ENCODE measurements around the gene C3. TPM values are rescaled to one million over a fixed set of nuclear protein-coding genes. Genes with fewer than 3 reads are reported as not detected.

Gene C3
- total RNA-seq, 1 donor from 2014 or later: 8.2 TPM

DNA sequence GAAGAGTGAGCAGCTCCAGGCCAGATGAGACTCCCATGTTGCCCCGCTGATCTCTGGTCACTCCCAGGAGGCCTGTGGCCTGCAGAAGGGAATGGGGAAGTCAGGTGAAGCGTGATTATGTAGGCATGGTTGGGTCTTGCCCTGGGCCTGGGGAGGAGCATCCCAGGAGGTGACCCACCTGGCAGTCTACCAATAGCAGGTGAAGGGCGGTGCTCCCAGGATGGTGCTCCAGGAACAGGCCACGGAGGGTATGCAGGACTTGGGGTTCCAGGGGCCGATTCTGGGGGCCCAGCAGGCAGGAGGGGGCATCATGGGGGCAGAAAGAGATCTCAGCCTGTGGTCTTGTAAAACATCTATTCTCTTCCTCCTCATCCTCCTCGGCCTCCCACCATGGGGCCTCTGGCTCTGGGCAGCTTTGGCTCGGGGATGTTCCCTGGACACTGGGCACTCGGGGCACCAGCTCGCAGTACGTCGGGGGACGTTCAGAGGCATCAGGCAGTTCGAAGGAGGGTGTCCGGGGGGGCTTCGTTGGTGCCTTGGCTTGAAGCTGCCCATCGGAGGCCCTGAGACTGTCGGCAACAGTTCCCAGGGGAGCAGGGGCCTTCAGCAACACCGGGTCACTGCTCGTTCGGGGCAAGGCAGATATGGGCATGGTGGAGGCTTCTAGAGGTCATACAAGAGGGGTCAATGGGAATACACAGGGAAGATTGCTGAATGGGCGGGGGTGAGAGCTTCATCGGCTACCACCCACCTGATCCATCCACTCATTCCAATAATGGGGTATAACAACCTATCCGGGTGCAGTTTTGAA, 34.4 kb upstream of the C3 start:
- TF ChIP-seq, protein P1, sequence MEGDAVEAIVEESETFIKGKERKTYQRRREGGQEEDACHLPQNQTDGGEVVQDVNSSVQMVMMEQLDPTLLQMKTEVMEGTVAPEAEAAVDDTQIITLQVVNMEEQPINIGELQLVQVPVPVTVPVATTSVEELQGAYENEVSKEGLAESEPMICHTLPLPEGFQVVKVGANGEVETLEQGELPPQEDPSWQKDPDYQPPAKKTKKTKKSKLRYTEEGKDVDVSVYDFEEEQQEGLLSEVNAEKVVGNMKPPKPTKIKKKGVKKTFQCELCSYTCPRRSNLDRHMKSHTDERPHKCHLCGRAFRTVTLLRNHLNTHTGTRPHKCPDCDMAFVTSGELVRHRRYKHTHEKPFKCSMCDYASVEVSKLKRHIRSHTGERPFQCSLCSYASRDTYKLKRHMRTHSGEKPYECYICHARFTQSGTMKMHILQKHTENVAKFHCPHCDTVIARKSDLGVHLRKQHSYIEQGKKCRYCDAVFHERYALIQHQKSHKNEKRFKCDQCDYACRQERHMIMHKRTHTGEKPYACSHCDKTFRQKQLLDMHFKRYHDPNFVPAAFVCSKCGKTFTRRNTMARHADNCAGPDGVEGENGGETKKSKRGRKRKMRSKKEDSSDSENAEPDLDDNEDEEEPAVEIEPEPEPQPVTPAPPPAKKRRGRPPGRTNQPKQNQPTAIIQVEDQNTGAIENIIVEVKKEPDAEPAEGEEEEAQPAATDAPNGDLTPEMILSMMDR (conservative IDR thresholded peaks at IDR 0.05): no peak
- Mint-ChIP-seq H3K27me3 (no peaks in the 10 kb centered on the region), H3K27ac (peak overlapping the region; percentile 11), H3K4me3 (no peak overlapping the region), H3K4me1 (ENCODE audit: unreplicated experiment) (peaks cover 4% of the 10 kb centered on the region), H3K9me3 (no peaks in the 10 kb centered on the region), H3K36me3 (peaks cover 4% of the 10 kb centered on the region)
- DNase-seq (ENCODE audit: extremely low spot score, unreplicated experiment): no peak

DNA sequence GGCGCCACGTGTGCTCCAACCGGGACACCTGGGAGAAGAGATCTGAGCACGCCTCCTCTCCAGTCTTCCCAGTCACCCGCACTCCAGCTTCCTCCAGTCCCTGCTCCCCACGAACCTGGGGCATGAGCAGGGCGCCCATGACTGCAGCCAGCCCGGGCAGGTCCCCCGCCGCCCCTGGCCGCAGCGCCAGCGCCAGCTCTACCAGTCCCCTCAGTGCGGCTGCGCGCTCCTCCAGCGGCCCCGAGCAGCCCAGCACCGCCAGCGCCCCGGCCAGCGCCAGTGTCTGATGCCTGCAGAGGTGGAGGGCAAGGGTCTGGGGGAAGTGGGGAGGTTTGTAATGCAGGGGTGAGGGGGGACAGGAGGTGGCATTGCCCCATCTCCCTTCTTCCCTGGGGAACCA, 33.7 kb upstream of the C3 start:
- Mint-ChIP-seq H3K36me3 (peaks cover 11% of the 10 kb centered on the region), H3K4me3 (no peak overlapping the region)
- TF ChIP-seq, protein P1 (conservative IDR thresholded peaks at IDR 0.05): no peak

DNA sequence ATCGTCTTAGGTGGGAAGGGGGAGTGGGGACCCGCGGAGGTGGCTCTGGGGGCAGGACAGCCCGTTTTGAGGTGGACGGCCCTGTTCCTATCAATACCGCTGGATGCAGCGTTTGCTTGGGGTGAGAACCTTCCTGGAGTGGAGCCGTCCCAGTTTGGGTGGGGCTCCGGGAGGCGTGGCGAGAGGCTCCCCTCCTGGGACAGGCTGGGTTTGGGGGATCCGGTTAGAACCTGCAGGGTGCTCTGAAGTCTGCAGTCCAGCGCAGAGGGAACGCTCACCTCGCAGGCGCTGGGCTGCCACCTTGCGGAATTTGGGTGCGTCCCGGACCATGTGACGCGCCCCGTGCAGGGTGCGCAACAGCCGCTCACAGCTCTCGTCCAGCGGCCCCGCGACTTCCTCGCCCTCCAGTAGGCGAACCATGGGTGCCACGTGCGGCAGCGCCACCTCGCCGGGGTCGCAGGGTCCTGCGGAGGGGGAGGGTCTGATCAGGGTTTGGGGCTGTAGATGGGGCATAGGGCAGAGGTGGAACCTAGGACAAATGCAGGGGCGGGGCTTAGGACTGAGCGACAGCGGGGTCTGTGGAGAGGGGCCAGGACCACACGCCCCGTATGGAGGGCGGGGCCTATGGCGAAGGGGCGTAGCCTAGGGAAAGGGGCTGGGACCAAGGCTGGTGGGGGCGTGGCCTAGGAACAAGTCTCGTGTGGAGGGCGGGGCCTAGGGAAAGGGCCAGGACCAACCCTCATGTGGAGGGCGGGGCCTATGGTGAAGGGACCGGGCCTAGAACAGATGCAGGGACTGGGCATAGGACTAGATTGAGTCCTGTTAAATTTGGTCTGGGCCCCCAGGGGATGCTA, 33.0 kb upstream of the C3 start:
- Mint-ChIP-seq H3K4me1 (ENCODE audit: unreplicated experiment) (peaks cover 4% of the 10 kb centered on the region), H3K27me3 (no peaks in the 10 kb centered on the region), H3K4me3 (peak overlapping the region; percentile 84), H3K27ac (peak overlapping the region; percentile 90), H3K36me3 (peaks cover 11% of the 10 kb centered on the region), H3K9me3 (no peaks in the 10 kb centered on the region)
- peak; percentile 81 for DNase-seq (ENCODE audit: extremely low spot score, unreplicated experiment)
- TF ChIP-seq, protein P1 (conservative IDR thresholded peaks at IDR 0.05): peak; percentile 45

More for the DNA sequence above, 33.7 kb upstream of the C3 start:
- H3K9me3 Mint-ChIP-seq: no peaks in the 10 kb centered on the region
- no peak for DNase-seq (ENCODE audit: extremely low spot score, unreplicated experiment)
- no peaks in the 10 kb centered on the region for H3K27me3 Mint-ChIP-seq
- peaks cover 4% of the 10 kb centered on the region for H3K4me1 Mint-ChIP-seq (ENCODE audit: unreplicated experiment)
- H3K27ac Mint-ChIP-seq: no peak overlapping the region

DNA sequence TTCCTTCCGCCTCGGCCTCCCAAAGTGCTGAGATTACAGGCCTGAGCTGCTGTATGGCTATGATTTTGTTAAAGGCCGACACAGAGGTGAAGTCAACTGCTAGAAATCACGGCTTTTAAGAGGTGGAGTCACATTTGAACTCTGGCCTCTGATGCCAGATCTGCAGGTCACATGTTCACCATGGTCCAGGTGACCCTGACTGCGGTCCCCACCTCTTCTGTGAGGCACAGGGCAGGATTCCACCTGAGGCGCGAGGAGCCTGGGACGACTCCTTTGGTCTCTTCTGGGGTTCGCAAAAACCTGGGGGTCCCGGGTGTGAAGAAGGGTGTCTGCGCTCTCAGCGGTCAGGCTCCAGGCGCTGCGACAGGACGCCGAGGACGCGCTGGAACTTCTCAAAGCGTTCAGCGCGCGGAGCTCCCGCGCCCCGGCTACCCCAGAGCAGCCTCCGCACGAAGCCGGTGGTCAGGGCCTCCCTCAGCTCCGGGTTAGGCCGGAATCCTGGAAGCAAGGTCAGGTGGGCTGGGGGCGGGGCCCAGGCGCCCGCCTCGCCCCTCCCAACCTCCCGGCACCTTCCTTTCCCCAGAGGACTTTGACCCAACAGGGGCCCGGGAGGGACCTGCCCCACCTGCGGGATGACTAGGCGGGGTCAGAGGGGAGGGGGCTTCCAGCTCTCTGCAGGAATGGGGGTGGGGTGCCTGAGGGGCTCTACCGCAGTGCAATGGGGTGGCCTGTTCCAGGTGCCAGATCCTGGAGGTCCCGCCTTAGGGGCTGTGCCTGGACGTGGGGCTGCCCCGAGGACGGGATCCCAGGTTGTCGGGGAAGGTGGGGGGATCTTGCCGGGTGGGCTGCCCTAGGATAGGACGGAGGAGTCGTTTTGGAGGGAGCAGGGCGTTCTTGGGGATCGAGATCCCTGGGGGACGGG, 32.1 kb upstream of the C3 start:
- peaks cover 4% of the 10 kb centered on the region for H3K4me1 Mint-ChIP-seq (ENCODE audit: unreplicated experiment)
- TF ChIP-seq, protein P1 (conservative IDR thresholded peaks at IDR 0.05): no peak
- H3K27me3 Mint-ChIP-seq: no peaks in the 10 kb centered on the region
- H3K4me3 Mint-ChIP-seq: peak overlapping the region; percentile 84
- H3K9me3 Mint-ChIP-seq: no peaks in the 10 kb centered on the region
- peak; percentile 74 for DNase-seq (ENCODE audit: extremely low spot score, unreplicated experiment)
- H3K36me3 Mint-ChIP-seq: peaks cover 17% of the 10 kb centered on the region
- peak overlapping the region; percentile 90 for H3K27ac Mint-ChIP-seq

DNA sequence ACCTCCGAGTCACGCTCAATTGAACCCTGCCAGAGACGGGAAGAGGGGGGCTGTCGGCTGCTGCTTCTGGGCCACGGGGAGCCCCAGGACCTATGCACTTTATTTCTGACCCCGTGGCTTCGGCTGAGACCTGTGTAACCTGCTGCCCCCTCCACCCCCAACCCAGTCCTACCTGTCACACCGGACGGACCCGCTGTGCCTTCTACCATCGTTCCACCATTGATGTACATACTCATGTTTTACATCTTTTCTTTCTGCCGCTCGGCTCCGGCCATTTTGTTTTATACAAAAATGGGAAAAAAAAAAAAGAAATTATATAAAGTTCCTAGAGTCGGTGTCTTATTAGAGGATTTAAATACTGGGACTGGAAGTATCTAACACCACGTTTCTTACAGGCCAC, 30.7 kb upstream of the C3 start:
- no peaks in the 10 kb centered on the region for H3K27me3 Mint-ChIP-seq
- H3K4me1 Mint-ChIP-seq (ENCODE audit: unreplicated experiment): peaks cover 4% of the 10 kb centered on the region
- H3K9me3 Mint-ChIP-seq: no peaks in the 10 kb centered on the region
- H3K4me3 Mint-ChIP-seq: no peak overlapping the region
- peaks cover 17% of the 10 kb centered on the region for H3K36me3 Mint-ChIP-seq
- TF ChIP-seq, protein P1 (conservative IDR thresholded peaks at IDR 0.05): no peak
- peak overlapping the region; percentile 59 for H3K27ac Mint-ChIP-seq
- DNase-seq (ENCODE audit: extremely low spot score, unreplicated experiment): no peak

Data from type B pancreatic cell (in vitro differentiated cells).